LNCaP clone FGC (cell line): ENCODE data around the gene PDLIM7.

Experiments
- DNase-seq: peaks from one replicate; pipeline ENCODE4 v3.0.0-alpha.2; 2011; ENCODE audit warnings: low read depth
- H3K4me3 ChIP-seq: 2 replicates; pipeline ENCODE4 v1.5.1; 2011; ENCODE audit warnings: mild to moderate bottlenecking, low read depth, low read length, control low read depth
- CTCF ChIP-seq: IDR thresholded peaks from 2 replicates; pipeline ENCODE4 v1.5.1; 2012; ENCODE audit warnings: mild to moderate bottlenecking; ENCODE audit not compliant: control insufficient read depth, insufficient read depth; ENCODE audit errors: extremely low read depth

The PDLIM7 gene

DNA sequence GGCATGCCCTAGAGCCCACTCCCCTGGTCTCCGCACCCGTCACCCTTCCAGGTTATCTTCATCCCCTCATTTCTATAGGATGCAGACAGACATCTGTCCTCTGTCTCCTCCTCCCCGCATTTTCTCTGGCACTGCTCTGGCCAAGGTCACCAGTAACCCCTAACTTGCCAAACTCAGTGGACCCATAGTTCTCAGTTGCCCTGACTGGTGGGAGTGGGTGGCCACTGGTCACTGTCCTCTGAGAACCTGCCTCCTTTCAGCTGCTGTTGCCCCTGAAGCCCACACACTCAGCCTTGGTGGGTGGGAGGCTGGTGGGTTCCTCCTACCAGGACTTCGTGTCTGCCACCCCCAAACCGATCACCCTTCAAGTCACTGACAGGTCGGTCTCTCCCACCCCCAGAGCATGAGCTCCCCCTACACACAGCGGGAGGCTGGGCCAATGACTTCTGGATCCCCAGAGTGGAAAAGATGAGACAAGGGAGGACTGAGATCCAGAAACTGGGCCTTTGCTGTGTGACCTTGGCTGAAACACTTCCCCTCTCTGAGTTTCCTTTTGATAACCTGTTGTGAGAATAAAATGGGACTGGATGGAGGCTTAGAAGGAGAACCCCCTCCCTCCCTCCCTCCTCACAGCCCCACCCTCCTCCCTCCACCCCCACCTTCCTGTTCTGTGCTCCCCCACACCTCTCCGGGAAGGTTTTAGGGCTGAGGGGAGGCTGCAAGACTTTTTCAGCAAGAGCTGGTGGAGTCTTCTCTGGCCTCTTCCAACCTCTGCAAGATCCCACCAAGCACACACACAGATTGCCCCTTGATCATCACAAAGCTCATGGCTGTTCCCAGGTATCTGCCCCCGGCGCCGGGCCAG lies 21.6 kb downstream of the PDLIM7 start:
- TF ChIP-seq CTCF = no peak
- DNase-seq = no peak
- no peak overlapping the region for H3K4me3 ChIP-seq

DNA sequence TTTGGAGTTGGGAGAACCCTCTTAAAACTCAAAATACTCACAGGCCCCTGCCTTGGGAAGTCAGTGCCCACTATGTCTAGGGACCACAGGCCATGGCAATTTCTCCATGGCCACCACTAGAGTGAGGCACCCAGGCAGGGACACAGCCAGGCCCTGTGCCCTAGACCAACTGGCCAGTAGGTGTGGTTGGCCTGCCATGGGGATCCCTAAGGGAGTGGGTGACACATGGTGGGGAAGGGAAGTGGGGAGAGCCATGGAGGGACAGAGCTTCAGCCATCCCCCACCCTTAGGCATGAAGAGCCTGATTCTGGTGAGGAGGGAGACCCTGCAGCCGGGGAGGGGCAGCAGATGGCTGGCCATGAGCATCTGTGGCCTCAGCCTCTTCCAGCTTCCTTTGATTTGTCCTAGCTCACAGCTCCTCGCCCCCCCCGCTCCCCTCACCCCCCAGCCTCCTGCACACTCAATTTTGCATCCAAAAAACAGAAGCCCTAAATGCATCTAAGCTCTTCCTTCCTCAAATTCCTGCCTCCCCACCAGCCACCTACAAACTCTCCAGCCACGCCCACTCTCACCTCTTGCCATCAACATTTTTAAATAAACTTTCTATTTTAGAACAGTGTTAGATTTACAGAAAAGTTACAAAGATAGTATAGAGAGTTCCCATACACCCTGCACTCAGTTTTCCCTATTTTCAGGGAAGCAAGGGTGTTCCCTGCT lies 22.4 kb downstream of the PDLIM7 start:
- DNase-seq = no peak
- no peak for TF ChIP-seq CTCF
- no peak overlapping the region for H3K4me3 ChIP-seq

GRCh38 chr5:177474002-177474476 lies 23.4 kb downstream of the PDLIM7 start:
- TF ChIP-seq CTCF = no peak
- no peak overlapping the region for H3K4me3 ChIP-seq
- DNase-seq = no peak

DNA sequence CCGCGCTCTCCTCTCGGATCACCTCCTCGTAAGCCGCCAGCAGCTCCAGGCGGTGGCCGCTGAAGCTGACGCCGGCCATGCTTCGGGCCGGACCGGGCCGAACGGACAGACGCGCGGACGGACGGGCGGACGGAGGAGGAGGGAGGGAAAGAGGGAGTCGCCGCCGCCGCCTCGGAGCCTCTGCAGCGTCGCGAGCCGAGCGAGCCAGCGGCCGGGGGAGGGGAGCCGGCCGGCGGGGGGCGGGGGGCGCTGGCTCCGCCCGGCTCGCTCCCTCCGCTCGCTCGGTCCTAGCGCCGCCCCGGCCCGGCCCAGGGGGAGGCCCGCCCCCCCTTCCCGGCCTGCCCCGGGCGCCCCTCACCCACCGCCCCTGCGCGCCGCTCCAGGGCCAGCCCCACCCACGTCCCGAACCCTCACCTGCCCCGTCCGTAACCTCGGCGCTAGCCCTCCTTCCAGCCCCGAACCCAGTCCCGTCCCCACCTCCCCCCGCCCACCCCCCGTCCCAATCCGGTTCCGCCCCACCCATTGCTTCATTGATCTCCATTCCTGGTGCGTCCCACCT lies 23.9 kb downstream of the PDLIM7 start, which contains the start of gene DBN1:
Gene DBN1, minus strand, starts transcription at position 192 of the 559 bp plus-strand sequence. Its CDS starts 113 bp downstream, at position 79.
- peak within 1 kb of the TSS; percentile 81 for H3K4me3 ChIP-seq
- no peak for TF ChIP-seq CTCF
- no peak for DNase-seq

DNA sequence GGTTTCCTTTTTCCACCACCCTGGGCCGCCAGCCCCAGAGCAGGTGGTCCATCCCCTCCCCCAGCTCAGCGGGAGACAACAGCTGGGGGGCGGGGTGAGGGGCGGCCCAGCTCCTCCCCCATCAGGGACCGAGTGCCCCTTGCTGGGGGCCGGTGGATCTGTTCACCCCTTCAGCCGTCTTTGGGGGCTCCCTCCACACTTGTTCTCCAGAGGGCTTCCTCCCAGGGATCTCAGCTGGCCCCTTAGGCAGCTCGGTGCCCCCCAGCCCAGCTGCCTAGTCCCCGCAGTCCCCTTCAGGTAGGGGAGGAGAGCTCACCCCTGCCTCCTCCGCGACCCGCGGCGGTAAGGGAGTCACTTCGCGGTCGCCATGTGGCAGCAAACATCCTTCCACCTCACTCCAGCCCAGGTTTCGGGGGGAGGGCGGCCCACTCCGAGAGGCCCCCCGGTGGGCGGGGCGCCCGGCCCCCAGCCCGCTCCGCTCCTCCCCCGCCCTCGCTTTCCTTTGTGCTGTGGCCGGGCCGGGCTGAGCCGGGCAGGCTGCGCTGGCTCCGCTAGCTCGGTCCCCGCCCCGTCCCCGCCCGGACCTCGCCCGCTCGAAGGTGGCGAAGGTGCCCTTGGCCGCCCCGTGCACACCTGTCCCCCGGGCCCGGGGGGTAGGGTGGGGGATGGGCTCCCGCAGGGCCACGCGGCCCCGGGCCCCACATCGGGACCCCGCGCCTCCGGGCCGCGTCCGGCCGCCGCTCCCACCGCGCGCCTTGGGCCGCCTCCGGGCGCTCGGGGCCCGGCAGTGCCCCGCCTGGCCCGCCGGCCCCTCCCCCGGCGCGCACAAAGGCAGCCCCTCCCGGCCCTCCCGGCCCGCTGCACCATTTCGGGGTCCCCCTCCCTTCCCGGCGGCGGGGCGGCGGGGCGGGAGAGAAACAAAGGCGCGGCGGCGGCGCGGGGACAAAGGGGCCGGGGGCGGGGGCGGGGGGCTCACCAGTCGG lies 24.7 kb downstream of the PDLIM7 start:
- no peak for TF ChIP-seq CTCF

More for the DNA sequence above, 24.7 kb downstream of the PDLIM7 start:
- H3K4me3 ChIP-seq = peak overlapping the region; percentile 81
- no peak for DNase-seq
